NCI-H1417 treated with DMSO at 0.1 percent for 48 hours (cell line): Measurements from ENCODE around the gene SLC24A4.
"Not testable (repeated sequence)": the region's sequence is repeated elsewhere in the genome, so short reads cannot be mapped to it uniquely, and the experiment has no call there.

Source experiments
- DNase-seq: peaks from one replicate; lab custom pipeline; 2025; lab: John Stamatoyannopoulos, UW

Gene SLC24A4

DNA sequence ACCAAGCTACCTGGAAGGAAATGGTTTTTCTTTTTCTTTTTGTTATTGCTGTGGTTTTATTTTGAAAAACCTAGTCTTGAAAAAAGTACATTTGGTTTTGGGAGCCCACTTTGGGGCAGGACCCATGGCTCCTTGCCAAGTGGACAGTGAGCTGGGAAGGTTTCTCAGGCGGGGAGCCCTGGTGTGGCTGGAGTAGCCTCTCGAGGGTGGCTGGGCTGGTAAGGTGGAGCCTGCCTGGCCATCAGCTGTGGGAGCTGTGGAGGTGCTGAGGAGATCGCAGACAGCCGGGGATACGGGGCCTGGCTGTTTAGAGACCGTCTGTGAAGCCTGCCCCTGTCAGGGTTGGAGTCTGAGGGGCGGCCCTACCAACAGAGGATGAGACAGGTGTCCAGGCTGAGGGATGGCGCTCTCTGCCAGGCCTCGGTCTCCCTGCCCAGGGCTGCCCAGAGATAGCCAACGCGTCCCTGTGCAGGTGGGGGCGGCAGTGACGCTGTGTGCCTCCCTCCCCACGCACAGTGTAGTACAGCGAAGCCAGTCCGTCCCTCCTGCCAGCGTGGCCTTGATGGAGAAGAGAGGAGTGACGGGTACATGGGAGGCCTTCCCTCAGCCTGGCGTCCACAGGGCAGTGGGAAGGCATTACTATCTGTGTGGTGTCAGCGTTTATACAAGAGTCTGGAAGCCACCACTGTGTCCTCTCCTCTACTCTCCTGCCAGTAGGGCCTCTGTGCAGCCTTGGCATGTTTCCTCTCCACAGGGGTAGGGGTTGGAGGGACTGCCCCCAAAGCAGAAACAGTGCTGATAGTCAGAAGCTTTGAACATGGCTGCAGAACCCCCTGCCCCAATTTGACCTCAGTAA, 196.5 kb downstream of the SLC24A4 start:
- DNase-seq, result no peak

DNA sequence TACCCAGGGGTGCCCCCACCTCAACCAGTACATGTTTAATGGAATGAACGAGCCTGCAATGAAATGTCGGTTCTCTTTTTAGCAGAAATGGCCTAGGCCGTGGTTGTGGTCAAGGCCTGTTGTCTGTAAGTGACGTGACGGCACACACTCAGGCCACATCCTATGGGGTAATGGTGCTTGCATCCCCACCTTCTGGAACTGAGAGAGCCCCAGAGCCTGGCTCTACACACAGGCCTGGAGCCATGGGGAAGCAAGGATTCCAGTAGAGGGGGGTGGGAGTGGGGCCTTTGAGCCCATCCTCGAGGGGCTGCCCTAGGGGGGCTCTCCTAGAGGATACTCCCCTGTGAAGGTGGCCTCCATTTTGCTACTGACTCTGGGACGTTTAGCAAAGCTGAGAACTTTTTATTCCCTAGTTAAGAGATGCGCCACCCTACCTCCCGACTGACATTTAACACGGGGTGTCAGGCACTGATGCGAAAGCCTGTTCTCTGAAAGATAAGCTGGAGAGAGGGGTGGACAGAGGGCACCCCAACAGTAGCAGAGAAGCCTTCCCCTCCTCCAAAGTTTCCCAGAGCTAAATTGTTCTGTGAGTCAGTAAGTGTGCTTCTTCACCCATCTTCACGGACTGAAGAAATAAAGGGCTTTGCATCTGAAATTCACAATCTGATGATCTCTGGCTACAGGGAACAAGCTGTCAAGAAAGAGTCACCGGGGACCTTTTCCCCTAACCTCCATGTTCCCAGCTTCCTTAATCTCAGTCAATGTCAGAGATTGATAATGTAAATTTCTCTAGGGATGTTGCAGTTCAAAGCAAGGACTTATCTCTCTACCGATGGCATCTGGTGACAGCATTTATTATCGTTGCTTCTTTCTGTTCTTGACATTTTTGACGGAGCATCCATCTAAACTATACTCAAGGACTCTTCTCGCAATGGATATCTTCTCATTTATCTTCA, 197.4 kb downstream of the SLC24A4 start:
- DNase-seq, result no peak

DNA sequence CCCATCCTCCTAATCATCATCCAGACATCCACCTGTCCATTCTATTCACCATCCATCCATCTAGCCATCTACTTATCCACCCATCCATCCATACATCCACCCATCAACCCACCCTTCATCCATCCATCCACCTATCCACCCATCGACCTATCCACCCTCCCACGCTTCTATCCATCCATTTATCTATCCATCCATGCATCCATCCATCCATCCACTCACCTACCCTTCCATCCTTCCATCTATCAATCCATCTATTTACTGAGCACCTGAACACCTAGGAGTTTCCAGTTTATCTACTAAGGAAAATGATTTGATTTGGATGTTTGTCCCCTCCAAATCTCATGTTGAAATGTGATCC, 198.1 kb downstream of the SLC24A4 start:
- DNase-seq, result no peak

DNA sequence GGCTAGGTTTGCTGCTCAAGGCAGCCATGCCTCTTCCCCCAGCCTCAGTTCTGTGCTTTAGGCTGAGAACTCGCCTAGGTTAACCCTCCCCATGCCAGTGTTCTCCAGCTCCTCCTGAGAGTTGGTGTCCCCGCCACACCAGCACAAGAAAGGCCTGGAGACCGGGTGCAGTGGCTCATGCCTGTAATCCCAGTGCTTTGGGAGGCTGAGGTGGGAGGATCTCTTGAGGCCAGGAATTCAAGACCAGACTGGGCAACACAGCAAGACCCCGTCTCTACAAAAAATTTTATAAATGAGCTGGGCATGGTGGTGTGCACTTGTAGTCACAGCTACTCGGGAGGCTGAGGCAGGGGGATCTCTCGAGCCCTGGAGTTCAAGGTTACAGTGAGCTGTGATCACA, 200.8 kb downstream of the SLC24A4 start:
- DNase-seq, result no peak

DNA sequence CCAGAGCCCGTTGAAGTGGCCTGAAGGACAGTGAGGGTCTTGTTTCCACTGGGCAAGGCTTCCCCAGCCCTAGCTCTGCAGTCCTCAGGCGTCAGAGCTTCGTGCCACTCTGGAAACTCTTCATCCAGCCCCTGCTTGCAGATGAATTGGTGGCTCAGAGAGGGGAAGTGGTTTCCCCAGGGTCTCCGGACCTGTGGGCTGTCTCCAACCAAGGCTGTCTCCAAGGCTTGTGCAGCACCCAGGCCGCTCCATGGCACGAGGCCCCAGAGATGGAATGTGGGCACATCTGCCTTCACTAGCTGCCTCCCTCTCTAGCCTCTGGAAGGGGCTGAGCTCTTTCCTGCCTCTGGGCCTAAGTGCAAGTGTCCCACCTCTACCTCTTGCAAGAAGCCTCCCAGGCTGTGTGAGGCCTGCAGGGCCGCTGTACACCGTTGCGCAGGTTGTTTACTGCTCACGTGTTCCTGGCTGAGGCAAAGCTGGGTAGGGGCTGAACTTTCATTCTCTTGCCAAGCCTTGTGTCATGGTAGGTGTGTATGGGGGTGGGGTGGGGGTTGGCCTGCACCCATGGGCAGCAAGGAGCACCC, 201.7 kb downstream of the SLC24A4 start:
- DNase-seq, result no peak

DNA sequence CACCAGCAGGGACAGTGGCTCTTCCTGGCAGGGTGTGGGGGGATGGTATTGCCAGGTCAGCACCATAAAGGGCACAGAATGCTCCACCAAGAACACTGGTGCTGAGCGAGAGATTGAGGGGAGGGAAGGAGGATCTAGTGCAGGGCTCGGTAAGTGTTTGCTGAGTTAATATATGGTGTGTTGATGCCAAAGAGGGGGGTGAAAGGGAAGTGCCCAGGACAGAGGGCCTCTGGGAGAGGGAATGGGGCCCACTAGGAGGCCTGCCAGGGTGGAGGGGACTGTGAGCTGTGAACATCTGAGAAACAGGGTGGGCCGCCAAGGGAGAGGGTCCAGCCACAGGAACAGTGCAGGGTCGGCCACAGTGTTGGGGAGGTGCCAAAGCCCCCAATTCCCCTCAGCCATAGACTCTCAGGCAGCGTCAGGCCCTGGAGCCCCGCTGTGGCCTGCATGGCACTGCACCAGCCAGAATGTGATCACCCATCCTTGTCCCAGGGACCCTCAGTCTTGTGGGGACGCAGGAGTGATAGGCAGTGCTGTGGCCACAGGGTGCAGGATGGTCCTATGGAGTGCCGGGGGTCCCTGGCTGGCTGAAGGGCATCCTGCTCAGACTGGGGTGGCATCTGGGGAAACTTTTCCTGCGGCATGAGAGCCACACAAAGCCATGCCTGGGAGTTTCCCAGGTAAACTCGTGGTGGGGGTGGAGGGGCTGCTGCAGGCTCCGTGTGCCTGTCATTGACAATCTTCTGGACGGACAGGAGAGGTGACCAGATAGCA, 202.5 kb downstream of the SLC24A4 start:
- DNase-seq, result no peak

DNA sequence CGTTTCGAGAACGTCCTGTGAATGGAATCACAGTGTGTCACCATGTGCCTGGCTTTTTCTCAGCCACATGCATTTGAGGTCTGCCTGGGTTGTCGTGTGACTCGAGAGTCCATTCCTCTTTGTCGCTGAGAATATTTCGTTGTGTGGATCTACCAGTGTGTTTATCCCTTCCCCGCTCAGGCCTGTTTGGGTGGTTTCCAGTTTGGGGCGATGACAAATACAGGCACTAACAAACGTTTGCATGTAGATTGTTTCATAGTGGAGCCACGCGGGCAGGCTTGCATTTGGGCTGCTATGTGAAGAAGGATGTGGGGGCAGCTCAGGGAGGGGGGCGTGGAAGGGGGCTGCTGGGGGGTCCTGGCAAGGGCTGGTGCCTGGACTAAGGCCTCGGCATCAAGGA, 204.8 kb downstream of the SLC24A4 start:
- DNase-seq, result no peak

DNA sequence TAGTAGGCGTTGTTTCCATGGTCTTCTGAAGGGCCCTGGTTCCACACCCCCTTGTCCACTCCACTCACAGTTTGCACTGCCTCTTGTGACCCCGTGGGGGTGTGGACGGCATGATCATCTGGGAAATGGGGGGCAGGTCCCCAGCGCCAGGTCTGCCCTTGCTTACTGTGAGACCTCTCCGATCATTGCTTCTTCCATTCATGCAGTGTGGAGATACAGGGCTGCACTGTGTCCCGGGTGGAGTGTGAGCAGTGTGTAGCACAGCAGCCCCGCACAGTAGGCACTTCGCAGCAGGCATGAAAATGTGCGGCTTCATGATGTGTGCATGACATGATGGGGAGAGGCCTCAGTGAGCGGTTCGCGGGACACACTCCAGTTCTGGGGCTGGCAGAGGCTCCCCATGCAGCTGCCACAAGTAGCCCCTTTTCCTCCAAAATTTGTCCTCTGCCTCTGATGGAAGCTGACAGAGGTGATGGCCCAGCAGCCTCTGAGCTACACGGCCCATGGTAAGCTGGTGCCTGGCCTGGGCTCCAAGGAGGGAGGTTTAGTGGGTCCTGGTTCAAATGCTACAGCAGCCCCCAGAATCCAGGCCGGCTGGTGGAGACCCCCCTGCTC, 205.6 kb downstream of the SLC24A4 start:
- DNase-seq, result no peak

DNA sequence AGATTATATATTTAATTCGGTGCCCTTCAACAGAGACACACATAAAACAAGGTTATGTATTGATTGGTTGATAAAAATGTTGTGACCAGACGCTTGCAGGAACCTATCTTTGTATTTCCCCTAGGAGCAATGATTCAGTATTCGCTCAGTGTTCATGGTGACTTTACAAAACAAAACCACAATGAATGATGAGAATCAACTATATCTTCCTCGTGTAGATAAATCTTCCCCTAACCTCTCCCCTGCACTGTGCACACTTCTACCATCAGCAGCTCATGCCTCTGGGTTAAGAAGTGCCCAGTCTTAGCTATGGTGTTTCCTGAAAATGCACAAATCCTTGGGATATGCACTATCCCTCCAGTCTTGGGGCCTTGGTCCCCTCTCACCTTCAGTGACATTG, 206.9 kb downstream of the SLC24A4 start:
- no peak for DNase-seq

DNA sequence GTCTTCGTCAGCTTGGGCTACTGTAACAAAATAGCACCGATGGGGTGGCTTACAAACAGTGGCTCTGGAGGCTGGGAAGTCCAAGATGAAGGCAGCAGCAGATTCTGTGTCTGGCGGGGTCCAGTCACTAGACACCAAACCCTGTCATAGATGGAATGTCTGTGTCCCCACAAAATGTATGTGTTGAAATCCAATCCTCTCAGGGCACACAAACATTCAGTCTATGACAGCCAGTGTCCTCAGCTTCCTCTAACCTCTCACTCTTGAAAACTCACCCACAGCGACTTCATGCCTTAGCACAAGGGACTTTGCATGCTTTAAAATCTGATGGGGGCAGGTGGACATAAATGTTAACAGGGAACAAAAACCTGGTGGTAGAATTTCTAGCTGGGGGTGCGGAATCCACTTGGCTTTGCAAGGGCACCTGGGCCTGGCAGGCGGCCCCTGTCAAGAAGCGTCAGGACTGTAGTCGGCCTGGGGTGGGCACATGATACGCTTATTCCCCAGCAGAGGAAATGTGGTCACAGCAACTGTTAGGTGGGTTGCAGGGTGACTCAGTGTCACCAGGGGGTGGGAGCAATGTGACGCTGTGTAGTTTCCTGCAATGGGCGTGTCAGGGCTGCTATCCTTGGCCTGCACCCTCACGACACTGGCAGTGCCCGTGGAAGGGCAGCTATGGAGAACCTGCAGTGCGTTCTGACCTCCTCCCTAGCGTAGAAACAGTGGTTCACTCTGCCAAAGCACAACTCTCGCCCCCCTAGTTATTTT, 208.3 kb downstream of the SLC24A4 start:
- no peak for DNase-seq

DNA sequence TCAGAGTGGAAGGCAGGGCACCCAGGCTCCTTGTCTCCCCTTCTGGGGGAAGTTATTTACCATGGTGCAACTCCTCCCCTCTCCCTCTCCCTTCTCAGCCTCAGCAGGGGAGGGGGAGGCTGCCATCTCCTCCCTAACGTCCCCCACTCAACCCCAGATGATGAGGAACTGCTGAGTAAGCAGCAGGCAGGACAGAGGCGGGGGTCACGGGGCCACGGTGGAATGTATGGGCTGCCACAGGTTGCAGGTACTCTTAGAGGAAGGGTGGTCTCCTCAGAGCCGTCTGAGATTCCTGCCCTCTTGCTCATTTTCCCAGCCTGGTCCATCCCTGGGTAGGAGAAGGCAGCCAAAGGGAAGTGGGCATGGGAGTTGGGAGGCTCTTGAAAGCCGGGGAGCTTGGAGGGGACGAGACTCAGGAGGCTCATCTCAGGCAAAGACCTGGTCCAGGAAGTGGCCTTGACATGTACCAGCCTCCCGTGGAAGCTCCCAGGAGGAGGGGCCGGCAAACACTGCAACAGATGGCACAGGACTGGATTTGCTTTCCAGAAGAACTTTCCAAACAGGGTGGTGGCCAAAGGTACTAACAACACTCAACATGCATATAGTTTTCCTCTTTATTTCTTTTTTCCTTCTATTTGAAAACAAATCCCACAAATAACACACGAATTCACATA, 209.7 kb downstream of the SLC24A4 start:
- DNase-seq, result no peak

DNA sequence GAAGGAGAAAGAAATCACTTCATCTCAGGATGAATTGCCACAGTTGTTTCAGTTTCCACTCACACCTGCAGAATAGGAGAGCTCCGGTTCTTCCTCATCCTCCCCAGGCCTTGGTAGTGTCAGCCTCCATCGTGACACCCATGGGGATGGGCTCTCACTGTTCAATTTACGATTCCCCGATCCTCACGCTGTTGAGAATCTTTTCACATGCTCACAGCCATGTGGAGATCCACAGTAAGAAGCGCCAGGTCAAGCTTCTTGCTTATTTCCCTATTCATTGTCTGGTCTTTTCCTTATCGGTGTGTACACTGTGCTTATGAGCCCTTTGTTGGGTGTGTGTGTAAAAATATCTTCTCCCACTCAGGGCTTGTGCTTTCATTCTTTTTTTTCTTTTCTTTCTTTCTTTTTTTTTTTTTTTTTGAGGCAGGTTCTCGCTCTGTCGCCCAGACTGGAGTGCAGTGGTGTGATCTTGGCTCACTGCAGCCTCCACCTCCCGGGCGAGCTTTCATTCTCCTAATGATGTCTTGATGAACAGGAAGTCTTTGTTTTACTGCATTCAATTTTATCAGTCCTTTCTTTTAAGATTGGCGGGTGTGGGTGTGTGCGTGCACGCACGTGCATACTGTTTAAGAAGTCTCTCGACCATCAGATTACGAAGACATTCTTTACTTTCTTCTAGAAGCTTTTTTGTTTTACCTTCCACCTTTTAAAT, 212.1 kb downstream of the SLC24A4 start:
- DNase-seq, result no peak

DNA sequence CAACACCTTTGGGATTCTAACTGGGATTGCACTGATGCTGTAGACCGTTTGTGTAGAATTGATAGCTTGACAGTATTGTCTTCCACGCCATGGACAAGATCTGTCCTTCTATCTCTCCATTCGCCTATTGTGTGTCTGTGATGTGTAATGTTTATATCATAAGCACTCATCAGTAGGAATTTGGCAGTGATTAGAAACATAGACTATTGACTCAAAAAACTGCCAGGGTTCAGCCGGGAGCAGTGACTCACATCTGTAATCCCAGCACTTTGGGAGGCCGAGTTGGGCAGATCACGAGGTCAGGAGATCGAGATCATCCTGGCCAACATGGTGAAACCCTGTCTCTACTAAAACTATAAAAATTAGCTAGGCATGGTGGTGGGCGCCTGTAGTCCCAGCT, 213.3 kb downstream of the SLC24A4 start:
- DNase-seq, result not testable (repeated sequence)

DNA sequence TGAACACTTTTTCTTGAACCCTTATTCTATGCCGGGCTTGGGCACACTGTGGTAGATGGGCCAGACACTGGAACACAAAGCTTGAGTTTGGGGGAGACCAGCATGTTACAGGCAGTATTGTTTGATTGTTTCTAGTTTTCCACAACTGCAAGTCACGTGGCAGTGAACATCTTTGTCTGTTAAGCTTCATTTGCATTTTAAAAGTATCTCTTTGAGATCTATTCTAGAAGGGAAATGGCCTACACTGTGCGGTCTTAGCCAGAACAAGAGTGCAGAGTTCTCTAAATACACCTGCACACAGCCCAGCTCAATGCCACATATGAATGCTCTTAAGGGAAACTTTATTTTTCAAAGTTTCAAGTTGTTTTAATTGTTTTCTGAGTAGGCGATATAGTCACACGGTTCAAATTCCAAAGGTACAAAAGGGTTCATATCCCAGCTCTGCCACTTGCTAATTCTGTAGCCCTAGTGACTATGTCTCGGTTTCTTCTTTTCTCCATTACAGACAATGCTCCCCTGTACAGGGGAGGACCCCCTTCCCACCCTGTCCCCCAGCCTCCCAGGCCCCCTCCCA, 215.5 kb downstream of the SLC24A4 start:
- DNase-seq, result no peak

DNA sequence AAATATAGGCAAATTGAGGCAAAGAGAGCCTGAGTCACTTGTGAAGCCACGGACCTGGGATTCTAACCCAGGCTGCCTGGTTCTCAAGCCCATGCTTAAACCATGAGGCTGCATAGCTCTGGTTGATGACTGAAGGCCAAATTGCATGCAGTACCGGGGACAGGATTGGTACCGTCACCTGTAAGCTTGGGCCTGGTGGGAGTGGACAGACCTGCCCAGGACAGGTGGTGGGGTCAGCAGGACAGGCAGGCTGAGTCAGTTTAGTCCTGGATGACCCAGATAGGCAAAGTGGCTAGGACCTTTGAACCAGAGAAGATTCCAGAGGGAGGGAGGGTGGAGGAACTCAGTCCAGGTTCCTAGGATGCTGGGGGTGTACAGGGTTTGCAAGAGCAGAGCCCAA, 216.5 kb downstream of the SLC24A4 start:
- no peak for DNase-seq

DNA sequence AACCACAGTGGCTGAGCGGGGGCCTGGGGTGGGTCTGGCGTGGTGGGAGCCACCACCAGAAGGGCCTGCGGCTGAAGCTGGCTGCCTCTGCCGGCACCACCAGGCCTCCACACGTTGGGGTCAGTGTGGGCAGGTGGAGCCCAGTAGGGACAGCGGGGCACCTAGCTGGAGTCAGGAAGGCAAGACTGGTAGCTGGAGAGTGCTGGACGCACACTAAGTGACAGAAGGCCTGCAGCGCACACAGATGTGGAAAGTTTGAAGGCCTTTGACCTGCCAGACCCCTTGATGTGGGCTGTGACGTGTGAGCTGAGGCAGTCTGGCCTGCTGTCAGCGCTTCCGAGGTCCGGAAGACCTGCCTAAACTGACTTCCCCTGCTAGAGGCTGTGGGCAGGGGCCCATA, 216.9 kb downstream of the SLC24A4 start:
- no peak for DNase-seq

DNA sequence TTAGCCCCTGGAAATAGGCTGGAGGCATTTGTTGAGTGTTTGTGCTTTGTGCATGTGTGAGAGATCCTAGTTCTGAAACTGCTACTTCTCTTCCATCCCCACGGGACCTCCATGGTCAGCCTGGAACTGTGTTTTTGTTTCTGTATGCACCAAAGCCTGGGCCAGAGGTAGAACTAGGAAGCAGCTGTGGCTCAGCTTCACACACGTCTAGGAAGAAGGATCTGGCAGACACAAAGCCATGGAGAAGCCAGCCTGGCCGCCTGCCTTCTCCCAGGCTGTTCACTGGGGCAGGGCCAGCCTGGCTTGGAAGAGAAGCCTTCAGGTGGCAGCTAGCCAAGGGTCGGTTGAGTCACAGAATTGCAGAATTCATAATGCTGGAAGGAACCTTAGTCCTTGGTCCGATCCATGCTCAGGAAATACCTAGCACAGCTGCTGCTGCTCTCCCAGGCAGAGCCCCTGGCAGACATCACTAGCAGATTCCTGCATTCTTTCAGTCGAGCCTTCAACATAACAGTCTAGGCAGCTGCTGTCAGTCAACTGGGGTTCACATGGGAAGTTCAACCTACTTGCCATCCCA, 217.6 kb downstream of the SLC24A4 start:
- DNase-seq, result no peak

DNA sequence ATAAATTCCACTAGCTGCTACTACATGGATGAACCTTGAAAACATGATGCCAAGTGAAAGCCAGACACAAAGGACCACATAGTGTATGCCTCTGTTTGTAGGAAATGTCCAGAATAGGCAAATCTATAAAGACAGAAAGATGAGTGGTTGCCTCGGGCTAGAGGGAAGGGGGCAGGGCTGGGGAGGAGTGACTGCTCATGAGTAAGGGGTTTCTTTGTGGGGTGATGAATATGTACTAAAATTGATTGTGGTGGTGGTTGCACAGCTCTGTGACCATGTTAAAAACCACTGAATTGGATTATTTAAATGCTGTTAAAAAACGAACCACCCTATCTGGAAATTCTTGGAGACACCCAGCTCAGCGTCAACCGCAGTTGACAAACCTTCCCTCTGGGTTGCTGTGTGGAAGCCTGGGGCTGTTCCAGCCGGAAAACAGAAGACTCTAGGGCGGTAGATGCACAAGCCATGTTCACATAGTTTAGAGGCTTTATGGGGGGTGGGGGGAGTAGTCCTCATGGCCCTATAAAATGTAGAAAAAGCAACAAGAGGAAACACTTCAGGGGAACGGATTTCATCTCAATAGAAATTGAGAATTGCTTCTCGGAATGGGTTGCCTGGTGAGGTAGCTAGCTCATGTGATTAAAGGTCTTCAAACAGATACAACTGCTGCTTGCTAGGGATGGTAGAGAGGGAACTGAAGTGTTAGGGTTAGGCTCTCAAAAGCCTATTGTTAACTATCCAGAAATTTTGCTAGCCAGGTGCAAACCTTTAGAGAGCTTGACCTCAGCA, 220.0 kb downstream of the SLC24A4 start:
- no peak for DNase-seq
